ENCODE measurements around the gene KCNG1.

KCNG1 gene, protein sequence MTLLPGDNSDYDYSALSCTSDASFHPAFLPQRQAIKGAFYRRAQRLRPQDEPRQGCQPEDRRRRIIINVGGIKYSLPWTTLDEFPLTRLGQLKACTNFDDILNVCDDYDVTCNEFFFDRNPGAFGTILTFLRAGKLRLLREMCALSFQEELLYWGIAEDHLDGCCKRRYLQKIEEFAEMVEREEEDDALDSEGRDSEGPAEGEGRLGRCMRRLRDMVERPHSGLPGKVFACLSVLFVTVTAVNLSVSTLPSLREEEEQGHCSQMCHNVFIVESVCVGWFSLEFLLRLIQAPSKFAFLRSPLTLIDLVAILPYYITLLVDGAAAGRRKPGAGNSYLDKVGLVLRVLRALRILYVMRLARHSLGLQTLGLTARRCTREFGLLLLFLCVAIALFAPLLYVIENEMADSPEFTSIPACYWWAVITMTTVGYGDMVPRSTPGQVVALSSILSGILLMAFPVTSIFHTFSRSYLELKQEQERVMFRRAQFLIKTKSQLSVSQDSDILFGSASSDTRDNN

DNA sequence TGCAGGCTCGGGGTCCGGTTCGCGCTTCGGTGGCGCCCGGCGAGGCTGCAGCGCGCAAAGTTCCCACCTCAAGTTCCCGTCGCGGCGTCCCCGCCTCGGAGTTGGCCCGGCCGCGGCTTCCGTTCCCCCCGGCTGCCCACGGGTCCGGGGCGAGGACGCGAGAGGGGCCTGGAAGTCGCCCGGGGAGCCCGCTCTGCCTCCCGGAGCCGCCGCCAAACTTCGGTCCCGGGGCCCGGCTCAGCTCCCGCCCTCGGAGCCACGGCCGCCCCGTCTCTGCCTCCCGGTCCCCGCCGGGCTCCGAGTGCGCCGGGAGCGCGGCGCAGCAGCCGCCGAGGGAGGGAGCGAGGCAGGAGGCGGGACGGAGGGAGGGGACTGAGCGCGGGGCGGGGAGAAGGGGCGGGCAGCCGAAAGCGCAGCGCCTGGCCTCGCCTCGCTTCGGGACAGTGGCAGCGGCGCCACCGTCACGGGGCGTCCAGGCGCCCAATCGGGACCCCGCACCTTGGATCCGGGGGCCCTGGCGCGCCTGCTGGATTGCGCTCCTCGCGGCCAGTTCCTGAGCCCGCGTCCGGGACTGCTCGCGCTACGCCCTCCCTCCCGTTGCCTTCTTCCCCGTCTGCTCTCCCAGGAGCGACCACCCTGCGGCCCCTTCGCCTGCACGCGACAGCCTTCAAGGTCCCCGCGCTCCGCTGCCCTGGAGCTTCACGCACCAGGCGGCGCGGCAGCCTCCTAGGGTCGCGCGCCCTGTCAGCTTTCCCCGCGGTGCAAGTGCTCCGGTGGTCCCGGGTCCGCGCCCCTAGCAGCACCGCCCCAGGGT is at the start of gene KCNG1:
Gene KCNG1 (minus strand): TSS at position 305 of the 814 bp plus-strand sequence. CDS start 12,769 bp downstream, outside the sequence.
- Histone ChIP-seq H3K4me1 (ENCODE audit: control insufficient read depth in 2 of 2, insufficient read depth in 2 of 2, low read length in 2 of 2) (peaks cover 0 to 3% of the 10 kb centered on the region in 2 donors), H3K27ac (ENCODE audit: low read depth in 2 of 2, low read length in 2 of 2) (no peak within 1 kb of the TSS), H3K9me3 (ENCODE audit: control insufficient read depth in 2 of 2, low read length in 2 of 2) (no peaks in the 10 kb centered on the region), H3K36me3 (ENCODE audit: control insufficient read depth in 2 of 2, insufficient read depth in 2 of 2, low read length in 2 of 2) (no peaks in the 10 kb centered on the region), H3K9ac (ENCODE audit: low read depth in 1 of 2, low read length in 2 of 2) (peak within 1 kb of the TSS in 1 of 2 donors; percentile 68), H3K4me3 (ENCODE audit: low read length in 2 of 2) (peak within 1 kb of the TSS; percentile 59 to 60), H3K27me3 (ENCODE audit: control insufficient read depth in 2 of 2, insufficient read depth in 2 of 2, low read length in 2 of 2) (peaks cover 20% of the 10 kb centered on the region in 2 donors)

DNA sequence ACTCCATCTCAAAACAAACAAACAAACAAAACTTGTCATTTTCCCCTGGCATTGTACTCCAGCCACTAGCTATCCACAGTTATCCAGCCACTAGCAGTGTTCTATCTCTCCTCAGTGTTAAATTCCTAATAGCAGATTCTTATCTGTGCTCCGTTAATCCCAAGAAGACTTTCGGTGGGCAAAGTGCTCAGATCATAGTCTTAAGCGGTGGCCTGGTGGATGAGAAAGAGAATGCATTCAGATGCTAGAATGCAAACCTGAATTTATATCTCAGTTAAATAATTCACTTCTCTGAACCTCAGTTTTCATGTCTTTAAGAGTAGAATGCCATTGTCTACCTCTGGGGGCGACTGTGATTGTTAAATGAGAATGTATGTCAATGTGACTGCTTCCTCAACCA is 47.7 kb upstream of the KCNG1 start:
- Histone ChIP-seq H3K36me3 (ENCODE audit: control insufficient read depth in 2 of 2, insufficient read depth in 2 of 2, low read length in 2 of 2) (no peaks in the 10 kb centered on the region), H3K4me1 (ENCODE audit: control insufficient read depth in 2 of 2, insufficient read depth in 2 of 2, low read length in 2 of 2) (no peaks in the 10 kb centered on the region), H3K4me3 (ENCODE audit: low read length in 2 of 2) (no peak overlapping the region), H3K9me3 (ENCODE audit: control insufficient read depth in 2 of 2, low read length in 2 of 2) (no peaks in the 10 kb centered on the region), H3K27me3 (ENCODE audit: control insufficient read depth in 2 of 2, insufficient read depth in 2 of 2, low read length in 2 of 2) (no peaks in the 10 kb centered on the region), H3K9ac (ENCODE audit: low read depth in 1 of 2, low read length in 2 of 2) (no peak overlapping the region), H3K27ac (ENCODE audit: low read depth in 2 of 2, low read length in 2 of 2) (no peak overlapping the region)

DNA sequence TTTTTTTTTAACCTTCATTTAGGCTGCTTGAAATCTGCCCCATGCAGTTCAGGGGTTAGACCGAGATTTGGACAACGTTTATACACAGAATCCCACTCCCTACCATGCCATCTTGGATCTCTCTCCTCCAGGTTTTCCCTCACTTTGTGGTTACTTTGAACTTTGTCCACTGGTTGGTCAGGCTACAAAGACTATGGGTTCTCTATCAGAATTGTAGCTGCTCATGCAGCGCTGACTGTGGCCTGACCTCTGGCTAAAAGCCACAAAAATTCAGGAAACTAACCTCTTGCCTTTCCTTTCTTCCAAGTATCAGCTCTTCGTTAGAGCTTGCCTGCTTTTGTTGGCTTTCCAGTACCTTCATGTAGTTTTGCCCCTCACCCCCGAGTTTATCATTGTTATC is 44.9 kb upstream of the KCNG1 start:
- Histone ChIP-seq H3K4me3 (ENCODE audit: low read length in 2 of 2) (no peak overlapping the region), H3K36me3 (ENCODE audit: control insufficient read depth in 2 of 2, insufficient read depth in 2 of 2, low read length in 2 of 2) (no peaks in the 10 kb centered on the region), H3K27ac (ENCODE audit: low read depth in 2 of 2, low read length in 2 of 2) (no peak overlapping the region), H3K9ac (ENCODE audit: low read depth in 1 of 2, low read length in 2 of 2) (no peak overlapping the region), H3K27me3 (ENCODE audit: control insufficient read depth in 2 of 2, insufficient read depth in 2 of 2, low read length in 2 of 2) (no peaks in the 10 kb centered on the region), H3K4me1 (ENCODE audit: control insufficient read depth in 2 of 2, insufficient read depth in 2 of 2, low read length in 2 of 2) (no peaks in the 10 kb centered on the region), H3K9me3 (ENCODE audit: control insufficient read depth in 2 of 2, low read length in 2 of 2) (no peaks in the 10 kb centered on the region)

DNA sequence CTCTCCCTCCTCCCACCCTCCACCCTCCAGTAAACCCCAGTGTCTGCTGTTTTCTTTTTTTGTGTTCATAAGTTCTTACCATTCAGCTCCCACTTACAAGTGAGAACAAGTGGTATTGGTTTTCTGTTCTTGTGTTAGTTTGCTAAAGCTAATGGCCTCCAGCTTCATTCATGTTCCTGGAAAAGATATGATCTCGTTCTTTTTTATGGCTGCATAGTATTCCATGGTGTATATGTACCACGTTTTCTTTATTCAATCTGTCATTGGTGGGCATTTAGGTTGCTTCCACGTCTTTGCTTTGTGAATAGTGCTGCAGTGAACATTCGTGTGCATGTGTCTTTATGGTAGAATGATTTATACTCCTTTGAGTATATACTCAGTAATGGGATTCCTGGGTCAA is 42.7 kb upstream of the KCNG1 start:
- H3K27me3 ChIP-seq (ENCODE audit: control insufficient read depth in 2 of 2, insufficient read depth in 2 of 2, low read length in 2 of 2), result no peaks in the 10 kb centered on the region
- no peaks in the 10 kb centered on the region for H3K9me3 ChIP-seq (ENCODE audit: control insufficient read depth in 2 of 2, low read length in 2 of 2)
- no peaks in the 10 kb centered on the region for H3K36me3 ChIP-seq (ENCODE audit: control insufficient read depth in 2 of 2, insufficient read depth in 2 of 2, low read length in 2 of 2)
- H3K4me3 ChIP-seq (ENCODE audit: low read length in 2 of 2), result no peak overlapping the region
- no peaks in the 10 kb centered on the region for H3K4me1 ChIP-seq (ENCODE audit: control insufficient read depth in 2 of 2, insufficient read depth in 2 of 2, low read length in 2 of 2)
- H3K9ac ChIP-seq (ENCODE audit: low read depth in 1 of 2, low read length in 2 of 2), result no peak overlapping the region
- no peak overlapping the region for H3K27ac ChIP-seq (ENCODE audit: low read depth in 2 of 2, low read length in 2 of 2)

DNA sequence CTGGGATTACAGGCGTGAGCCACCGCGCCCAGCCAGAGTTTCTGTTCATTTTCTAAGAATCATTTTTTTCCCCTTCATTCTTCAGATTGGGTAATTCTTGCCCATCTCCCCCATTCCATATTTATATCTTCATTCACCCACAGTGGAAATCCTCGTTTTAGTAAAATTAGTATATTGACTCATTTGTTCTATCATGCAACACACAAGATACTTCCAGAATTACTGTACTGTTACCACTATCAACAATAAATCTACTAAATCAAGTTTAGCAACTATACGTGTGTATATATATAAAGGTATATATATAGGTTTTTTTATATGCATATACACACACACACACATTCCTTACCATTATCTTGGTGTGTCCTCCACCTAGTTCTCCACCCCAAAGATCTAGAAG is 41.2 kb upstream of the KCNG1 start:
- Histone ChIP-seq H3K27ac (ENCODE audit: low read depth in 2 of 2, low read length in 2 of 2) (no peak overlapping the region), H3K9ac (ENCODE audit: low read depth in 1 of 2, low read length in 2 of 2) (no peak overlapping the region), H3K27me3 (ENCODE audit: control insufficient read depth in 2 of 2, insufficient read depth in 2 of 2, low read length in 2 of 2) (no peaks in the 10 kb centered on the region), H3K9me3 (ENCODE audit: control insufficient read depth in 2 of 2, low read length in 2 of 2) (no peaks in the 10 kb centered on the region), H3K4me1 (ENCODE audit: control insufficient read depth in 2 of 2, insufficient read depth in 2 of 2, low read length in 2 of 2) (no peaks in the 10 kb centered on the region), H3K36me3 (ENCODE audit: control insufficient read depth in 2 of 2, insufficient read depth in 2 of 2, low read length in 2 of 2) (no peaks in the 10 kb centered on the region), H3K4me3 (ENCODE audit: low read length in 2 of 2) (no peak overlapping the region)

DNA sequence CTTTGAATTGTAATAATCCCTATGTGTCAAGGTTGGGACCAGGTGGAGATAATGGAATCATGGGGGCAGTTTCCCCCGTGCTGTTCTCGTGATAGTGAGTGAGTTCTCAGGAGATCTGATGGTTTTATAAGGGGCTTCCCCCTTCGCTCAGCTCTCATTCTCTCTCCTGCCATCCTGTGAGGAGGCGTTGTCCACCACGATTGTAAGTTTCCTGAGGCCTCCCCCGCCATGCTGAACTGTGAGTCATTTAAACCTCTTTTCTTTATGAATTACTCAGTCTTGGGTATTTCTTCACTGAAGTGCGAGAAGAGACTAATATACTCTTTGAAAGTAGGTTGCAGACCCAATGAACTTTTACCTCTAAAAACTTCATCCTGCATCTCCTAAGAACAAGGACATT is 39.2 kb upstream of the KCNG1 start:
- Histone ChIP-seq H3K36me3 (ENCODE audit: control insufficient read depth in 2 of 2, insufficient read depth in 2 of 2, low read length in 2 of 2) (no peaks in the 10 kb centered on the region), H3K9me3 (ENCODE audit: control insufficient read depth in 2 of 2, low read length in 2 of 2) (no peaks in the 10 kb centered on the region), H3K27me3 (ENCODE audit: control insufficient read depth in 2 of 2, insufficient read depth in 2 of 2, low read length in 2 of 2) (no peaks in the 10 kb centered on the region)

DNA sequence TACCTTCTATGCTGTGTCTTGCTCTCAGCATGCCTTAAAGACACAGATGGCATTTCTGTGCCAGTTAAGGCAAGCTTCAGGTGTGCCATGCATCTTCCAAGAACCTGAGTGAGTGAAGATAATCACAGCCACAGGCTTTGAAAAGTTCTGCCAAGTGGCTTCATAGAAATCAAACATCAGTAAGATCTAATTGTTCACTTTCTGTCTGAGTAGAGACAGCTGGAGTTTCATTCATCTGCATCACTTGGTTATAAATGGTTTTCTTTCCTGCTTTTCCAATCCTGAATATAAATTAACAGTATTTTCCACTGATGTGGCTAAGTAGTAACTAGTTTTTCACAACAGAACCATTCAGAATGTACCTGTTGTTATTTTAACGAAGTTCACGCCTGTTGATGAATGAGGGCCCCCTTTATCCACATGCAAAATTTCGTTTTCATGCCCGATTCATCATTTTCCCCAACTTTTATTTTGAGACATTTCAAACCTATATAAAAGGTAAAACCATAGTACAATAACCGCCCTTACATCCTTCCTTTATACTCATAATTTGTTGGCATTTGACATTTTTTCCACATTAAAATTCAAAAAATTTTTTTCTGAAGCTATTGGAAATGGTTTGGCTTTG is 38.6 kb upstream of the KCNG1 start:
- Histone ChIP-seq H3K4me3 (ENCODE audit: low read length in 2 of 2) (no peak overlapping the region), H3K9ac (ENCODE audit: low read depth in 1 of 2, low read length in 2 of 2) (no peak overlapping the region), H3K4me1 (ENCODE audit: control insufficient read depth in 2 of 2, insufficient read depth in 2 of 2, low read length in 2 of 2) (no peaks in the 10 kb centered on the region), H3K36me3 (ENCODE audit: control insufficient read depth in 2 of 2, insufficient read depth in 2 of 2, low read length in 2 of 2) (no peaks in the 10 kb centered on the region), H3K27me3 (ENCODE audit: control insufficient read depth in 2 of 2, insufficient read depth in 2 of 2, low read length in 2 of 2) (peaks cover 0 to 3% of the 10 kb centered on the region in 2 donors), H3K9me3 (ENCODE audit: control insufficient read depth in 2 of 2, low read length in 2 of 2) (no peaks in the 10 kb centered on the region), H3K27ac (ENCODE audit: low read depth in 2 of 2, low read length in 2 of 2) (no peak overlapping the region)

More for the DNA sequence above, 39.2 kb upstream of the KCNG1 start:
- H3K9ac ChIP-seq (ENCODE audit: low read depth in 1 of 2, low read length in 2 of 2), result no peak overlapping the region
- H3K4me3 ChIP-seq (ENCODE audit: low read length in 2 of 2), result no peak overlapping the region
- no peaks in the 10 kb centered on the region for H3K4me1 ChIP-seq (ENCODE audit: control insufficient read depth in 2 of 2, insufficient read depth in 2 of 2, low read length in 2 of 2)
- no peak overlapping the region for H3K27ac ChIP-seq (ENCODE audit: low read depth in 2 of 2, low read length in 2 of 2)

DNA sequence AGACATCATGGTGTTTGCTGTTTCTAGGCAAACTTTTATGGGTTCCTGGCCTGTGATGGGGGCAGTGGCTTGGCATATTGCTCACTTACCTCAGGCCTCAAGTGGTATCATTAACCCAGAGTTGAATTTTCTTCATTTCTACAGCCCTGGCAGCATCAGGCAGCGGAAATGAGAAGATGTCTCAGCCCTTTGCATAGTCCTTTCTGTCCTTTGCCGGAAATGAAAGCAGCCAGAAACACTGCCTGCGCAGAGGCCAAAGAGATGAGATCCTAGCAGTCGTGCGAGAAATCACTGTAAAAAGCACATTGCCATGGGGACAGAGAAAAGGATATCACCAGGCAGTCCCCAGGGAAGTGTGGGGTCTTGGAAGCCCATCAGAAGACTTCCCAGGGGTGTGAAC is 37.4 kb upstream of the KCNG1 start:
- H3K9me3 ChIP-seq (ENCODE audit: control insufficient read depth in 2 of 2, low read length in 2 of 2), result no peaks in the 10 kb centered on the region
- H3K36me3 ChIP-seq (ENCODE audit: control insufficient read depth in 2 of 2, insufficient read depth in 2 of 2, low read length in 2 of 2), result no peaks in the 10 kb centered on the region
- no peak overlapping the region for H3K27ac ChIP-seq (ENCODE audit: low read depth in 2 of 2, low read length in 2 of 2)
- H3K9ac ChIP-seq (ENCODE audit: low read depth in 1 of 2, low read length in 2 of 2), result no peak overlapping the region
- H3K27me3 ChIP-seq (ENCODE audit: control insufficient read depth in 2 of 2, insufficient read depth in 2 of 2, low read length in 2 of 2), result peaks cover 0 to 4% of the 10 kb centered on the region in 2 donors
- no peaks in the 10 kb centered on the region for H3K4me1 ChIP-seq (ENCODE audit: control insufficient read depth in 2 of 2, insufficient read depth in 2 of 2, low read length in 2 of 2)
- no peak overlapping the region for H3K4me3 ChIP-seq (ENCODE audit: low read length in 2 of 2)

DNA sequence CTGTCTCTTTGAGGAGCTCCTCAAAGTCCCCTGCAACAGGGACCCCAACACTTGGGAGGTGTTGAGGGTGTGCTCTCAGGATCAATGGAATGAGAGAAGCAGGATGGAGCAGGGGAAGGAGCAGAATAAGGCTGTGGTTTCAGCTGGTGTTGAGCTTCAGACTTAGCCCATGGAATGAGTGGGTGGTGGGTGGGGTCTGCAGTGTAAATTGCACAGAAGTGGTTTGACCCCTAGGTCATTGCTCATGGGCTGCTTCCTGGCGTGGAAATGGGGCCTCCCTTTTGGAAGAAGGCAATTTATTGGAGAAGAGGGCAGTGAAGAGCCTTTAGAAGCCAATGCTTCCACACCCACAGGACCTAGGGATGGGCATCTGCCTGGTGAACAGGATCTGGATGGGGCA is 37.0 kb upstream of the KCNG1 start:
- Histone ChIP-seq H3K36me3 (ENCODE audit: control insufficient read depth in 2 of 2, insufficient read depth in 2 of 2, low read length in 2 of 2) (no peaks in the 10 kb centered on the region), H3K4me3 (ENCODE audit: low read length in 2 of 2) (no peak overlapping the region), H3K4me1 (ENCODE audit: control insufficient read depth in 2 of 2, insufficient read depth in 2 of 2, low read length in 2 of 2) (no peaks in the 10 kb centered on the region), H3K27me3 (ENCODE audit: control insufficient read depth in 2 of 2, insufficient read depth in 2 of 2, low read length in 2 of 2) (peaks cover 0 to 6% of the 10 kb centered on the region in 2 donors), H3K9me3 (ENCODE audit: control insufficient read depth in 2 of 2, low read length in 2 of 2) (no peaks in the 10 kb centered on the region), H3K27ac (ENCODE audit: low read depth in 2 of 2, low read length in 2 of 2) (no peak overlapping the region), H3K9ac (ENCODE audit: low read depth in 1 of 2, low read length in 2 of 2) (no peak overlapping the region)

DNA sequence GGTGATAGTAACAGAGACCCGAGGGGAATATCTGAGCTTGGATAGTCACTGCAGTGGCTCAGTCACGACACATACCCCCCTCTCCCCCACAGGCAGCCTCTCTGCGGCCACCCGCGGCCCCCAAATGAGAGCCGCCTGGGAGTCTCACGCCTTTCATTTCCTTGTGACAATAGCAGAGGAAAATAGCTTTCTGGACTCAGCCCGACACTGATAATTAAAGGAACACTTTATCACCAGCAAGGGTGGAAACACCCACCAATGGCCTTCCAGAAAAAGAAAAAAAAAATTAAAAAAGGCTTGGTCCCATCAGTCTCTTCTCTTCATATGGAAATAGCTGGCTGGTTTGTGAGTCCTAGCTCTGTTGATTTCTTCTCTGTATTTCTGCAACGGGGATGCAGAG is 35.1 kb upstream of the KCNG1 start:
- no peaks in the 10 kb centered on the region for H3K36me3 ChIP-seq (ENCODE audit: control insufficient read depth in 2 of 2, insufficient read depth in 2 of 2, low read length in 2 of 2)
- H3K27me3 ChIP-seq (ENCODE audit: control insufficient read depth in 2 of 2, insufficient read depth in 2 of 2, low read length in 2 of 2), result peaks cover 3 to 10% of the 10 kb centered on the region in 2 donors
- no peak overlapping the region for H3K9ac ChIP-seq (ENCODE audit: low read depth in 1 of 2, low read length in 2 of 2)
- H3K9me3 ChIP-seq (ENCODE audit: control insufficient read depth in 2 of 2, low read length in 2 of 2), result no peaks in the 10 kb centered on the region
- no peak overlapping the region for H3K27ac ChIP-seq (ENCODE audit: low read depth in 2 of 2, low read length in 2 of 2)
- no peak overlapping the region for H3K4me3 ChIP-seq (ENCODE audit: low read length in 2 of 2)
- H3K4me1 ChIP-seq (ENCODE audit: control insufficient read depth in 2 of 2, insufficient read depth in 2 of 2, low read length in 2 of 2), result no peaks in the 10 kb centered on the region

Measured in mucosa of rectum (tissue), 2 donors.